HG03175 (cell line): ENCODE results near the gene RUBCN.
"Not testable (repeated sequence)": the region's sequence is repeated elsewhere in the genome, so short reads cannot be mapped to it uniquely, and the experiment has no call there.

Experiments used
- ATAC-seq: cut with Tn5 transposase; IDR thresholded peaks from one replicate; pipeline ENCODE4 v1.9.1; 2021; ENCODE audit warnings: mild to moderate bottlenecking, moderate library complexity; ENCODE audit not compliant: unreplicated experiment

Gene RUBCN

GRCh38 chr3:197736010-197736490 lies 654 bp downstream of the RUBCN start:
- ATAC-seq = no peak

- ATAC-seq = peak; percentile 41
Measured at GRCh38 chr3:197734667-197735318, 1.9 kb downstream of the RUBCN start.

GRCh38 chr3:197733042-197733441 lies 3.7 kb downstream of the RUBCN start:
- ATAC-seq = no peak

GRCh38 chr3:197731483-197731882 lies 5.2 kb downstream of the RUBCN start:
- ATAC-seq = not testable (repeated sequence)

GRCh38 chr3:197730770-197731169 lies 5.9 kb downstream of the RUBCN start:
- ATAC-seq = not testable (repeated sequence)

GRCh38 chr3:197730200-197730599 lies 6.5 kb downstream of the RUBCN start:
- peak; percentile 27 for ATAC-seq

GRCh38 chr3:197728487-197728886 lies 8.2 kb downstream of the RUBCN start:
- ATAC-seq = no peak

GRCh38 chr3:197727878-197728277 lies 8.8 kb downstream of the RUBCN start:
- not testable (repeated sequence) for ATAC-seq

- ATAC-seq = no peak
Measured at GRCh38 chr3:197722734-197723133, 14.0 kb downstream of the RUBCN start.

- ATAC-seq = no peak
Measured at GRCh38 chr3:197720694-197721093, 16.0 kb downstream of the RUBCN start.

GRCh38 chr3:197718891-197719290 lies 17.8 kb downstream of the RUBCN start:
- no peak for ATAC-seq

- ATAC-seq = no peak
Measured at GRCh38 chr3:197714251-197714650, 22.5 kb downstream of the RUBCN start.

GRCh38 chr3:197713477-197713822 lies 23.3 kb downstream of the RUBCN start:
- peak; percentile 13 for ATAC-seq

GRCh38 chr3:197711973-197712707 lies 24.6 kb downstream of the RUBCN start:
- ATAC-seq = peak; percentile 90

- not testable (repeated sequence) for ATAC-seq
Measured at GRCh38 chr3:197710965-197711364, 25.7 kb downstream of the RUBCN start.

GRCh38 chr3:197709135-197709534 lies 27.6 kb downstream of the RUBCN start:
- no peak for ATAC-seq

- no peak for ATAC-seq
Measured at GRCh38 chr3:197706658-197707057, 30.0 kb downstream of the RUBCN start.

- ATAC-seq = no peak
Measured at GRCh38 chr3:197701841-197702240, 34.9 kb downstream of the RUBCN start.

GRCh38 chr3:197700095-197700494 lies 36.6 kb downstream of the RUBCN start:
- no peak for ATAC-seq

GRCh38 chr3:197697355-197697754 lies 39.3 kb downstream of the RUBCN start:
- no peak for ATAC-seq

GRCh38 chr3:197694251-197694650 lies 42.5 kb downstream of the RUBCN start:
- no peak for ATAC-seq

GRCh38 chr3:197692641-197693040 lies 44.1 kb downstream of the RUBCN start:
- no peak for ATAC-seq
